C4-2B (cell line): Measurements from ENCODE around the gene RSPO3.

Experiments used
- ZFX ChIP-seq: fragments of 450-650 bp; IDR thresholded peaks from 2 replicates; pipeline ENCODE4 v1.6.1; 2017
- TF ChIP-seq, protein P1 (sequence below): fragments of 450-650 bp; conservative IDR thresholded peaks from 2 replicates; pipeline ENCODE4 v1.5.1; 2017; ENCODE audit warnings: mild to moderate bottlenecking

DNA sequence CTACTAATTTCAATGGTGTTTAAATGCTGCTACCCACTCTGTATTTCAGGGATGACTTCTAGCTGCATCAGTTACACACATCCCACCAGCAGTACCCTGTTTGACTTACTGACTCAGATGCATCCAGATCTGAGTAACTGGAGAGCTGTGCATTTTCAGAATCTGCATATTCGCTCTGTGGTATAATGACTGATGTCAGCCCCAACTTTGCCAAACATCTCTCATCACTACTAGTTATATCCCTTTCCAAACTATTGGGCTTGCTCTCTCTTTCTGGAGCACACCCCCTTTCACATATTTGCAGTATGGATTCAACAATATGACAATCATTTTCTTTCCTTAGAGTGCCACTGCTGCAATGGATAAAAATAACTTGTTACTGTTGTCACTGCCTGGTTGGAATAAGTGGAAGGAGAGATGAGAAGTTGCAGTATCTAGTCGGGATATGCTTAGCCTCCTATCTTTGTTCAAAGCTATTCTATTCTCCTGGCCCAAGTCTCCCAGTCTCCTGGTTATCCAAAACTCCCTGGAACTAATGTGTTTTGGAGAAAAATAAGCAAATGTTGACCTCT is 3.3 kb upstream of the RSPO3 start:
- TF ChIP-seq, protein P1, sequence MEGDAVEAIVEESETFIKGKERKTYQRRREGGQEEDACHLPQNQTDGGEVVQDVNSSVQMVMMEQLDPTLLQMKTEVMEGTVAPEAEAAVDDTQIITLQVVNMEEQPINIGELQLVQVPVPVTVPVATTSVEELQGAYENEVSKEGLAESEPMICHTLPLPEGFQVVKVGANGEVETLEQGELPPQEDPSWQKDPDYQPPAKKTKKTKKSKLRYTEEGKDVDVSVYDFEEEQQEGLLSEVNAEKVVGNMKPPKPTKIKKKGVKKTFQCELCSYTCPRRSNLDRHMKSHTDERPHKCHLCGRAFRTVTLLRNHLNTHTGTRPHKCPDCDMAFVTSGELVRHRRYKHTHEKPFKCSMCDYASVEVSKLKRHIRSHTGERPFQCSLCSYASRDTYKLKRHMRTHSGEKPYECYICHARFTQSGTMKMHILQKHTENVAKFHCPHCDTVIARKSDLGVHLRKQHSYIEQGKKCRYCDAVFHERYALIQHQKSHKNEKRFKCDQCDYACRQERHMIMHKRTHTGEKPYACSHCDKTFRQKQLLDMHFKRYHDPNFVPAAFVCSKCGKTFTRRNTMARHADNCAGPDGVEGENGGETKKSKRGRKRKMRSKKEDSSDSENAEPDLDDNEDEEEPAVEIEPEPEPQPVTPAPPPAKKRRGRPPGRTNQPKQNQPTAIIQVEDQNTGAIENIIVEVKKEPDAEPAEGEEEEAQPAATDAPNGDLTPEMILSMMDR, result no peak
- TF ChIP-seq ZFX, result no peak
